Stimulated activated CD4-positive, alpha-beta T cell treated with anti-CD3 and anti-CD28 coated beads, Interleukin-15, amount 100 ng/mL, for 1 hour (primary cell): ENCODE data around the gene SOX21.

Experiments
- DNase-seq, 2 donors: peaks; one replicate each; pipeline ENCODE4 v3.0.0-alpha.2; 2020; ENCODE audit warnings: low read depth in 1 of 2, low spot score in 1 of 2

The SOX21 gene

GRCh38 chr13:94709001-94709834, 3.1 kb downstream of the SOX21 start:
- DNase-seq, result no peak

- DNase-seq, result no peak
Observed at GRCh38 chr13:94708031-94708859, 4.1 kb downstream of the SOX21 start.

GRCh38 chr13:94707400-94708021, 4.8 kb downstream of the SOX21 start:
- DNase-seq, result no peak

GRCh38 chr13:94706843-94707399, 5.4 kb downstream of the SOX21 start:
- no peak for DNase-seq

GRCh38 chr13:94706101-94706842, 6.1 kb downstream of the SOX21 start:
- DNase-seq, result no peak

- DNase-seq, result no peak
Observed at GRCh38 chr13:94705081-94706030, 7.0 kb downstream of the SOX21 start.

- no peak for DNase-seq
Observed at GRCh38 chr13:94704377-94705080, 7.8 kb downstream of the SOX21 start.

GRCh38 chr13:94703721-94704314, 8.5 kb downstream of the SOX21 start:
- no peak for DNase-seq

- no peak for DNase-seq
Observed at GRCh38 chr13:94703271-94703670, 9.1 kb downstream of the SOX21 start.

GRCh38 chr13:94702181-94703041, 9.9 kb downstream of the SOX21 start:
- DNase-seq, result no peak

GRCh38 chr13:94701313-94702180, 10.8 kb downstream of the SOX21 start:
- DNase-seq, result no peak

- DNase-seq, result no peak
Observed at GRCh38 chr13:94700536-94700935, 11.8 kb downstream of the SOX21 start.

GRCh38 chr13:94700051-94700535, 12.3 kb downstream of the SOX21 start:
- no peak for DNase-seq

- no peak for DNase-seq
Observed at GRCh38 chr13:94696171-94696570, 16.2 kb downstream of the SOX21 start.

GRCh38 chr13:94692030-94692429, 20.3 kb downstream of the SOX21 start:
- no peak for DNase-seq

GRCh38 chr13:94683409-94683808, 28.9 kb downstream of the SOX21 start:
- DNase-seq, result no peak

GRCh38 chr13:94682229-94682628, 30.1 kb downstream of the SOX21 start:
- DNase-seq, result no peak
